Endothelial cell of umbilical vein (primary cell): Measurements from ENCODE around the gene LARGE1. TPM values are rescaled to one million over a fixed set of nuclear protein-coding genes. Genes with fewer than 3 reads are reported as not detected.

Experiments used
- BruUV-seq: library from RNA; stranded (reverse); fragments of 400-500 nt; replicated peaks from 2 replicates; lab custom pipeline; 2021; lab: Mats Ljungman, UMichigan
- CTCF ChIA-PET: fragments of 300-600, 350-600 bp; sonication (Branson Sonifier 250); formaldehyde crosslinking; loops from one replicate; lab custom pipeline; 2021; ENCODE audit warnings: antibody characterized with exemption, inconsistent platforms; lab: Charles Lee
- POLR2A ChIA-PET: fragments of 300-600, 350-600 bp; sonication (Branson Sonifier 250); formaldehyde crosslinking; loops from one replicate; lab custom pipeline; 2021; ENCODE audit warnings: antibody characterized with exemption, inconsistent platforms; lab: Charles Lee
- DNase-seq: peaks from one replicate; pipeline ENCODE4 v3.0.0-alpha.2; 2011; ENCODE audit warnings: low read depth, low spot score
- FAIRE-seq: peaks from 2 replicates; lab custom pipeline; 2011; peaks lifted over from hg19 to GRCh38; lab: Jason Lieb, UNC
- H2AFZ ChIP-seq: 2 replicates; pipeline ENCODE4 v1.6.0; 2012; ENCODE audit warnings: low read depth, low read length, control low read depth, inconsistent platforms
- H3K27ac ChIP-seq: 2 replicates; pipeline ENCODE4 v1.5.1; 2011; ENCODE audit warnings: low read depth, mild to moderate bottlenecking, control low read depth, low read length, moderate library complexity; ENCODE audit not compliant: insufficient read depth
- H3K27me3 ChIP-seq, 2 experiments: 2 replicates each; pipeline versions ENCODE4 v1.6.0 to v1.6.1; 2011; ENCODE audit warnings: low read length in 2 of 2, mixed read lengths in 1 of 2; ENCODE audit not compliant: control insufficient read depth in 2 of 2, insufficient read depth in 2 of 2
- H3K36me3 ChIP-seq, 2 experiments: 2 replicates in 1 of 2; 3 replicates in 1 of 2; pipeline ENCODE4 v1.5.1; 2011; ENCODE audit warnings: low read length in 2 of 2, mild to moderate bottlenecking in 1 of 2, moderate library complexity in 1 of 2; ENCODE audit not compliant: control insufficient read depth in 2 of 2, insufficient read depth in 2 of 2; ENCODE audit errors: extremely low read depth in 1 of 2
- H3K4me1 ChIP-seq: 3 replicates; pipeline ENCODE4 v1.5.1; 2011; ENCODE audit warnings: mild to moderate bottlenecking, low read length; ENCODE audit not compliant: control insufficient read depth, insufficient read depth; ENCODE audit errors: extremely low read depth
- H3K4me2 ChIP-seq: 2 replicates; pipeline ENCODE4 v1.6.1; 2011; ENCODE audit warnings: low read length, control low read depth, mixed read lengths; ENCODE audit not compliant: insufficient read depth
- H3K4me3 ChIP-seq, 3 experiments: fragments of 200-600 bp in 1 of 3; sonication (generic), shearing (Covaris generic) in 1 of 3; replicated peaks in 1 of 3; 2 replicates each; pipeline ENCODE4 v1.5.1; 2011 to 2016; ENCODE audit warnings: control low read depth in 3 of 3, low read length in 3 of 3, mild to moderate bottlenecking in 2 of 3, inconsistent platforms in 1 of 3, low read depth in 1 of 3, moderate library complexity in 1 of 3; ENCODE audit not compliant: insufficient read depth in 1 of 3
- H3K79me2 ChIP-seq: 2 replicates; pipeline ENCODE4 v1.6.0; 2012; ENCODE audit warnings: low read length, inconsistent platforms; ENCODE audit not compliant: control insufficient read depth, insufficient read depth
- H3K9ac ChIP-seq: replicated peaks from 2 replicates; pipeline ENCODE3; 2011; ENCODE audit warnings: low read length, control low read depth; ENCODE audit not compliant: insufficient read depth; ENCODE audit errors: extremely low read depth
- H3K9me1 ChIP-seq: replicated peaks from 3 replicates; pipeline ENCODE4 v1.6.0; 2011; ENCODE audit warnings: mild to moderate bottlenecking, low read length; ENCODE audit not compliant: control insufficient read depth, insufficient read depth; ENCODE audit errors: extremely low read depth
- H3K9me3 ChIP-seq: replicated peaks from 2 replicates; pipeline ENCODE4 v1.5.1; 2012; ENCODE audit warnings: low read length, inconsistent platforms; ENCODE audit not compliant: control insufficient read depth, insufficient read depth
- H4K20me1 ChIP-seq: replicated peaks from 2 replicates; pipeline ENCODE3; 2011; ENCODE audit warnings: mild to moderate bottlenecking, low read length; ENCODE audit not compliant: control insufficient read depth, insufficient read depth; ENCODE audit errors: extremely low read depth
- EZH2 ChIP-seq: IDR thresholded peaks from 2 replicates; pipeline ENCODE4 v1.6.1; 2012; ENCODE audit warnings: borderline replicate concordance, low read depth, mild to moderate bottlenecking, moderate library complexity, low read length, inconsistent platforms; ENCODE audit not compliant: severe bottlenecking
- FOS ChIP-seq: IDR thresholded peaks from 2 replicates; pipeline ENCODE4 v1.6.1; 2011; ENCODE audit warnings: mild to moderate bottlenecking, low read length, moderate library complexity, borderline replicate concordance; ENCODE audit not compliant: insufficient read depth
- GATA2 ChIP-seq: IDR thresholded peaks from 2 replicates; pipeline ENCODE4 v1.7.0; 2011; ENCODE audit warnings: low read depth, mild to moderate bottlenecking, moderate library complexity, mixed read lengths, low read length; ENCODE audit not compliant: insufficient read length, insufficient read depth
- JUN ChIP-seq: IDR thresholded peaks from 2 replicates; pipeline ENCODE4 v1.6.1; 2011; ENCODE audit warnings: borderline replicate concordance, low read depth; ENCODE audit not compliant: insufficient read length, insufficient read depth
- MAX ChIP-seq: IDR thresholded peaks from 2 replicates; pipeline ENCODE4 v1.6.1; 2011; ENCODE audit not compliant: insufficient read depth, insufficient read length
- MYC ChIP-seq: IDR thresholded peaks from one replicate; pipeline ENCODE4 v1.6.1; 2011; ENCODE audit warnings: mild to moderate bottlenecking, low read depth, low read length
- POLR2A ChIP-seq: IDR thresholded peaks from 2 replicates; pipeline ENCODE4 v1.6.1; 2012; ENCODE audit warnings: low read depth, mild to moderate bottlenecking, control low read depth, low read length
- POLR2AphosphoS5 ChIP-seq: IDR thresholded peaks from 2 replicates; pipeline ENCODE4 v1.6.1; 2012; ENCODE audit warnings: low read depth, mild to moderate bottlenecking, control low read depth, low read length, moderate library complexity; ENCODE audit not compliant: insufficient read depth
- dilution Hi-C: fragments of 300-500 bp; cut with MboI; formaldehyde crosslinking; loops from one replicate; pipeline ENCODE4 v1.15.0; 2019; ENCODE audit warnings: low sequenced_read_pairs; ENCODE audit not compliant: extremely low pct_ligation_motif_present
- intact Hi-C: fragments of 100-400 bp; cut with micrococcal nuclease; formaldehyde crosslinking; loops from one replicate; pipeline ENCODE4 v1.10.0; 2022
- polyA plus RNA-seq, 4 experiments: library from polyadenylated mRNA; depleted of rRNA in 3 of 4; stranded (reverse) in 3 of 4; unstranded in 1 of 4; fragments of >200 nt; gene quantifications; 2 replicates each; pipeline versions ENCODE4 v1.2.1 to v1.2.3, GENCODE V29; 2011 to 2012; ENCODE audit warnings: missing spikeins in 1 of 4
- total RNA-seq: library from RNA; stranded (reverse); gene quantifications from 2 replicates; pipeline ENCODE4 v1.2.3, GENCODE V29; 2021
- TF ChIP-seq, protein P1 (sequence below), 2 donors: IDR thresholded peaks; 1 replicate in 1 of 2; 2 replicates in 1 of 2; pipeline ENCODE4 v1.5.1; 2011; ENCODE audit warnings: low read length in 2 of 2, mild to moderate bottlenecking in 2 of 2, moderate library complexity in 2 of 2, control low read depth in 1 of 2, inconsistent platforms in 1 of 2, low read depth in 1 of 2; ENCODE audit not compliant: insufficient read depth in 1 of 2; ENCODE audit errors: extremely low read depth in 1 of 2

LARGE1 gene
- total and polyA plus RNA-seq, 2 donors (not counting 3 experiments of a cell fraction or from before 2014, with no cell fraction given) = 0.95 to 4.4 TPM

DNA sequence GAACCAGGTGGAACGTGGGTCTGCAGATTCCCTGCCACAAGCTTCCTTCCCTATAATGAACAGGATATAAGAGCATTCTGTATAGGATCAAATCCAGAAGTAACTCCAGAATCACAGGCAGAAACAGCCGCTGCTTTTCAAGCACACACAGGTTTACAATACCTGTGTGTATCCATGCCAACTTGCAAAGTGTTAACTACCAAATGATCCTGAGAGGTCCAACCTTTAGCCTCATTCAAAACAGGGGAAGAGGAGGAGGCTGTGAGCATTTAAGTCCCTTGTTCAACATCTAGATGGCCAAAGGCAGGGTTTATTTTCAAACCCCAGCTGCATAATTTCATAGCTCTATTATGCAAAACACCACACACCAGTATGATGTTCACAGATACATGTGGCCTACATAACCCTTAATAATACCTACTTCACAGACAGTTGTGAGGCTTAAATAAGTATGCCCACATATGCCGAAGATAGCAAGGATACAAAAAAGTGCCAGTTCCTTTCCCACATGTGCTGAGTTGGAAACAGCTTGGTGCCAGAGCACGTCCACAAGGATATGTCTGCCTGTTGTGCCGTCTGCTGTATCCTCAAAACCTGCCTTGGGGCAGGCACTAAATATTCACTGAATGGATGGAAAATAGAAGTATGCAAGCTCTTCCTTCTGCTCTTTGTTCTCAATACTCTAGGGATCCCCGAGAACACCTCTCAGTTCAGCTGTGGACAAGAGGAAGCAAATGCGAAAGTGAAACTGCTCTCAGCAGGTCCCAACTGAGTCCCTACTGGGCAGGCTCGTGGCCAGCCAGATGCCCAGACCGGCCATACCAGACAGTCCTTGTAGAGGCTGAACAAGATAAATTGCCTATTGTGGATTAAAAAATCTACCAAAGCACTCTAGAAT, 66.8 kb downstream of the LARGE1 start:
- H3K4me1 ChIP-seq = no peaks in the 10 kb centered on the region
- H3K79me2 ChIP-seq = no peaks in the 10 kb centered on the region
- TF ChIP-seq POLR2A = no peak
- TF ChIP-seq, protein P1, sequence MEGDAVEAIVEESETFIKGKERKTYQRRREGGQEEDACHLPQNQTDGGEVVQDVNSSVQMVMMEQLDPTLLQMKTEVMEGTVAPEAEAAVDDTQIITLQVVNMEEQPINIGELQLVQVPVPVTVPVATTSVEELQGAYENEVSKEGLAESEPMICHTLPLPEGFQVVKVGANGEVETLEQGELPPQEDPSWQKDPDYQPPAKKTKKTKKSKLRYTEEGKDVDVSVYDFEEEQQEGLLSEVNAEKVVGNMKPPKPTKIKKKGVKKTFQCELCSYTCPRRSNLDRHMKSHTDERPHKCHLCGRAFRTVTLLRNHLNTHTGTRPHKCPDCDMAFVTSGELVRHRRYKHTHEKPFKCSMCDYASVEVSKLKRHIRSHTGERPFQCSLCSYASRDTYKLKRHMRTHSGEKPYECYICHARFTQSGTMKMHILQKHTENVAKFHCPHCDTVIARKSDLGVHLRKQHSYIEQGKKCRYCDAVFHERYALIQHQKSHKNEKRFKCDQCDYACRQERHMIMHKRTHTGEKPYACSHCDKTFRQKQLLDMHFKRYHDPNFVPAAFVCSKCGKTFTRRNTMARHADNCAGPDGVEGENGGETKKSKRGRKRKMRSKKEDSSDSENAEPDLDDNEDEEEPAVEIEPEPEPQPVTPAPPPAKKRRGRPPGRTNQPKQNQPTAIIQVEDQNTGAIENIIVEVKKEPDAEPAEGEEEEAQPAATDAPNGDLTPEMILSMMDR (IDR thresholded peaks at IDR 0.05; ENCODE audit: extremely low read depth in 1 of 2, insufficient read depth in 1 of 2, low read depth in 1 of 2, low read length in 2 of 2) = no peak
- no peak for TF ChIP-seq EZH2
- TF ChIP-seq MAX = no peak
- no peak for TF ChIP-seq FOS
- no peak for TF ChIP-seq JUN
- TF ChIP-seq MYC = no peak
- no peak for TF ChIP-seq POLR2AphosphoS5
- TF ChIP-seq GATA2 = no peak
- no peak overlapping the region for H3K27ac ChIP-seq
- no peaks in the 10 kb centered on the region for H3K36me3 ChIP-seq
- H4K20me1 ChIP-seq = no peaks in the 10 kb centered on the region
- peak overlapping the region; percentile 32 for H3K4me2 ChIP-seq
- ChIA-PET CTCF (interaction anchor here (0.6 kb wide), 1 partner anchor 133 kb away, joined by 4 read pairs; no protein-coding TSS in a partner anchor), POLR2A (interaction anchor here (0.7 kb wide), 1 partner anchor 1772 kb away, joined by 3 read pairs; no protein-coding TSS in a partner anchor)
- FAIRE-seq (no peak), DNase-seq (peak; percentile 6)
- BruUV-seq = no TSS peak
- intact Hi-C loops (no loop called here), dilution Hi-C loops (no loop called here)
- no peak overlapping the region for H3K9ac ChIP-seq
- no peaks in the 10 kb centered on the region for H3K9me3 ChIP-seq
- no peaks in the 10 kb centered on the region for H3K27me3 ChIP-seq
- no peaks in the 10 kb centered on the region for H3K9me1 ChIP-seq
- peak overlapping the region; percentile 12 for H2AFZ ChIP-seq
- H3K4me3 ChIP-seq = peak overlapping the region in 2 of 3 experiments; percentile 12 to 14
